NK-92 (cell line): ENCODE data around the gene SNAPIN.

Source experiments
- DNase-seq: peaks from one replicate; lab custom pipeline; 2025; ENCODE audit not compliant: unreplicated experiment; lab: John Stamatoyannopoulos, UW

Gene SNAPIN

GRCh38 chr1:153658400-153659174 is at the start of gene SNAPIN:
SNAPIN (plus strand) TSS chr1:153658703; CDS start chr1:153658744, 41 bp downstream.
- DNase-seq, result no peak

GRCh38 chr1:153608742-153609584 is 49.5 kb upstream of the SNAPIN start:
- no peak for DNase-seq

GRCh38 chr1:153609585-153609907 is 49.0 kb upstream of the SNAPIN start:
- no peak for DNase-seq

- no peak for DNase-seq
These were observed 48.2 kb upstream of the SNAPIN start for GRCh38 chr1:153610334-153610733.

GRCh38 chr1:153610811-153611301 is 47.6 kb upstream of the SNAPIN start:
- no peak for DNase-seq

GRCh38 chr1:153611356-153611755 is 47.1 kb upstream of the SNAPIN start:
- no peak for DNase-seq

- DNase-seq, result no peak
These were observed 46.3 kb upstream of the SNAPIN start for GRCh38 chr1:153612111-153612754.

- no peak for DNase-seq
These were observed 45.7 kb upstream of the SNAPIN start, which contains the start of gene S100A16 for GRCh38 chr1:153612755-153613331. S100A16 (minus strand) TSS chr1:153613137; CDS start chr1:153608151, 4,986 bp downstream.

GRCh38 chr1:153613406-153613805 is 45.1 kb upstream of the SNAPIN start:
- DNase-seq, result no peak

GRCh38 chr1:153614189-153614900 is 44.2 kb upstream of the SNAPIN start:
- no peak for DNase-seq

- no peak for DNase-seq
These were observed 43.6 kb upstream of the SNAPIN start for GRCh38 chr1:153614906-153615305.

- no peak for DNase-seq
These were observed 43.1 kb upstream of the SNAPIN start for GRCh38 chr1:153615406-153615805.

GRCh38 chr1:153616144-153616916 is 42.2 kb upstream of the SNAPIN start, which contains the start of gene S100A14:
S100A14 (minus strand) TSS chr1:153616325; CDS start chr1:153615858, 467 bp downstream.
- no peak for DNase-seq

- DNase-seq, result no peak
These were observed 41.6 kb upstream of the SNAPIN start for GRCh38 chr1:153616917-153617311.

GRCh38 chr1:153617663-153618062 is 40.8 kb upstream of the SNAPIN start:
- no peak for DNase-seq

- no peak for DNase-seq
These were observed 39.3 kb upstream of the SNAPIN start for GRCh38 chr1:153619171-153619570.

- DNase-seq, result no peak
These were observed 35.4 kb upstream of the SNAPIN start for GRCh38 chr1:153623101-153623500.

- no peak for DNase-seq
These were observed 33.4 kb upstream of the SNAPIN start for GRCh38 chr1:153624965-153625611.

GRCh38 chr1:153626477-153626903 is 32.0 kb upstream of the SNAPIN start:
- no peak for DNase-seq
